Measurements from ENCODE around the gene RABGGTA. TPM values are rescaled to one million over a fixed set of nuclear protein-coding genes. Genes with fewer than 3 reads are reported as not detected.

RABGGTA gene
- total RNA-seq, 6 donors from 2014 or later: 22.7 to 125 (median 58.9) TPM

- H3K27ac ChIP-seq: peak overlapping the region; percentile 28 to 67 (median 52)
- ATAC-seq (ENCODE audit: low FRiP score in 2 of 2): peak; percentile 74 to 84
These were observed 25.2 kb upstream of the RABGGTA start for GRCh38 chr14:24296341-24297157.

GRCh38 chr14:24293525-24293924 lies 22.1 kb upstream of the RABGGTA start:
- Histone ChIP-seq H3K36me3 (peaks cover 6 to 71% (median 46%) of the 10 kb centered on the region in 4 donors), H3K27ac (no peak overlapping the region), H3K4me1 (peaks cover 10 to 21% (median 17%) of the 10 kb centered on the region in 4 donors), H3K4me3 (no peak overlapping the region), H3K9me3 (no peaks in the 10 kb centered on the region), H3K27me3 (no peaks in the 10 kb centered on the region)
- TF ChIP-seq CTCF (IDR thresholded peaks at IDR 0.05) (no peak), POLR2AphosphoS5 (IDR thresholded peaks at IDR 0.05) (no peak), EP300 (IDR thresholded peaks at IDR 0.05) (no peak), POLR2A (IDR thresholded peaks at IDR 0.05) (no peak)
- WGBS, 2 donors: 97 to 100% methylated on average over 2 of the region's 2 CpGs
- ATAC-seq (ENCODE audit: low FRiP score in 2 of 2): no peak
- DNase-seq: no peak

More at GRCh38 chr14:24296341-24297157, 25.2 kb upstream of the RABGGTA start:
- H3K27me3 ChIP-seq: no peaks in the 10 kb centered on the region
- H3K4me3 ChIP-seq: no peak overlapping the region
- peaks cover 2 to 50% (median 25%) of the 10 kb centered on the region in 4 donors for H3K36me3 ChIP-seq
- DNase-seq: peak in 1 of 2 donors; percentile 76
- TF ChIP-seq POLR2A (IDR thresholded peaks at IDR 0.05): no peak
- TF ChIP-seq CTCF (IDR thresholded peaks at IDR 0.05): peak; percentile 53 to 81 (median 68)
- TF ChIP-seq POLR2AphosphoS5 (IDR thresholded peaks at IDR 0.05): peak; percentile 40 to 68
- TF ChIP-seq EP300 (IDR thresholded peaks at IDR 0.05): no peak
- H3K4me1 ChIP-seq: peaks cover 29 to 48% (median 34%) of the 10 kb centered on the region in 4 donors
- 63 to 74% methylated on average over 12 of the region's 12 CpGs for WGBS, 2 donors
- no peaks in the 10 kb centered on the region for H3K9me3 ChIP-seq

GRCh38 chr14:24292118-24292807 lies 20.9 kb upstream of the RABGGTA start:
- TF ChIP-seq CTCF (IDR thresholded peaks at IDR 0.05) (no peak), EP300 (IDR thresholded peaks at IDR 0.05) (no peak), POLR2AphosphoS5 (IDR thresholded peaks at IDR 0.05) (no peak), POLR2A (IDR thresholded peaks at IDR 0.05) (no peak)
- H3K27ac ChIP-seq: no peak overlapping the region
- H3K27me3 ChIP-seq: no peaks in the 10 kb centered on the region
- H3K4me1 ChIP-seq: peaks cover 6 to 10% (median 9%) of the 10 kb centered on the region in 4 donors
- peaks cover 6 to 71% (median 46%) of the 10 kb centered on the region in 4 donors for H3K36me3 ChIP-seq
- 89 to 95% methylated on average over 10 to 11 of the region's 11 CpGs for WGBS, 2 donors
- no peak overlapping the region for H3K4me3 ChIP-seq
- no peak for ATAC-seq (ENCODE audit: low FRiP score in 2 of 2)
- no peak for DNase-seq
- no peaks in the 10 kb centered on the region for H3K9me3 ChIP-seq

GRCh38 chr14:24291446-24292117 lies 20.2 kb upstream of the RABGGTA start:
- Histone ChIP-seq H3K4me3 (no peak overlapping the region), H3K4me1 (peaks cover under 1 to 3% (median 2%) of the 10 kb centered on the region in 4 donors), H3K27ac (no peak overlapping the region), H3K36me3 (peaks cover 6 to 70% (median 46%) of the 10 kb centered on the region in 4 donors), H3K27me3 (no peaks in the 10 kb centered on the region), H3K9me3 (no peaks in the 10 kb centered on the region)
- DNase-seq: no peak
- TF ChIP-seq EP300 (IDR thresholded peaks at IDR 0.05) (no peak), CTCF (IDR thresholded peaks at IDR 0.05) (no peak), POLR2A (IDR thresholded peaks at IDR 0.05) (no peak), POLR2AphosphoS5 (IDR thresholded peaks at IDR 0.05) (no peak)
- 88 to 93% methylated on average over 3 of the region's 3 CpGs for WGBS, 2 donors
- ATAC-seq (ENCODE audit: low FRiP score in 2 of 2): no peak

Measured in upper lobe of left lung (tissue), 6 donors.